SKM-1 (cell line): ENCODE data around the gene THBS3.
A peak's percentile ranks its signal among the peaks of the same experiment; 100 is the strongest.
"Not testable (repeated sequence)": the region's sequence is repeated elsewhere in the genome, so short reads cannot be mapped to it uniquely, and the experiment has no call there.

Source experiments
- DNase-seq: peaks from one replicate; lab custom pipeline; 2025; ENCODE audit not compliant: unreplicated experiment; lab: John Stamatoyannopoulos, UW

THBS3 gene

DNA sequence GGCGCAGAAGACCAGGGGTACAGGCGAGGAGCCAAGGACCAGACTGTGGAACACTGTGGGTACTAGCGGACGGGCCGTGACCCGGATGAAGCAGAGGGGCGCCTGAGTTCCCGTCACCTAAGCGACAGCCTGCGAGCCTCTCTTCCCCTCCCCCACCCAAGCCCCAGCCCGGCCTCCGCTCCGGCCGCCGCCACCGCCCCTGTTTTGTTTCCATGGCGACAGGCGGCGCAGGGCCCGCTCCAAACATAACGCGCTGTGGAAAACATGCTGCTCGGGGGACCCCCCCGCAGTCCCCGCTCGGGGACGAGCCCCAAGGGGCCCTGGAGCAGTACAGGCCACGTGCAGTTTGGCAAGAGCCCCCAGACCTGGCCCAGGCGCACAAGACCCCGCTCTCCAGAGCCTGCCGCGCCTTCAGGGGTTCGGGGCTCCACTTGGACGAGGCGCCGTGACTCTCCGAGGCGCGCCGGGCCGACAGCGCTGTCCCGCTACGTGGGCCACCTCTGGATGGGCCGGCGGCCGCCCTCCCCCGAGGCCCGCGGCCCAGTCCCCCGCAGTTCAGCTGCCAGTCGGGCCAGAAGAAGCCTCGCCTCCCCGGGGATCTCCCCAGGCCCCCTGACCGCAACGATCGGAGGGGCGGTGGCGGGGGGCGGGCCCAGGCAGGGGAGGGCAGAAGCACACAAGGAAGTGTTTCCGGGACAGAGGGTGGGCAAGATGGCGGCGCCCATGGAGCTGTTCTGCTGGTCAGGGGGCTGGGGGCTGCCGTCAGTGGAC is 1.0 kb upstream of the THBS3 start, which contains the start of gene MTX1:
MTX1 (plus strand) TSS at position 155 of the 771 bp plus-strand sequence; CDS start at position 265, 110 bp downstream.
- peak; percentile 71 for DNase-seq

GRCh38 chr1:155206891-155207805 is 549 bp downstream of the THBS3 start:
- peak; percentile 77 for DNase-seq

DNA sequence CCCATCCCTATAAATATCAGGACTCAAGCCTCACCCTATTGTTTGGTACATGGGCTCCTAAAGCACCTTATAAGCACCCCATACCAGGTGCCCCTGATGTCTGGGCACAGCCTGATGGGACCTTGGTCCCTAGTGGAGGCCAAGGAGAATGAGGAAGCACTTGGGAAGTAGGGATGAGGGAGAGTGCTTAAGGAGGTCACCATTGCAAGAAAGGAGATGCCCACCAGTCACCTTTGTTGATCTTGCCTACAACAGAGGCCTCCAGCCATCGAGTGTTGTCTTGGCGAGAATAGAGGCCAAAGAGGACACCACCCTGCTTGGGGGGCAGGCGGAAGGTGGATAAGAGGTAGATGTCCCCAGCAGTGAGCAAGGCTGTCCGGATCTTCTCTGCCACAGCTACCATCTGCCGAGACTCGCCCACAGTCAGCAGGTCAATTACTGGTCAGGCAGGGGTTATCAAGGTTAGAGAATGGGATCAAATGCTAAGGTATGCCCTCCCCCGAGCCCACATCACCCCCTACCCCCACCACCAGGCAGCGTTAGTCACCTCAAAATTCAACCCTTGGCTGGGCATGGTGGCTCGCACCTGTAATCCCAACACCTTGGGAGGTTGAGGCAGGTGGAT is 1.6 kb downstream of the THBS3 start:
- no peak for DNase-seq

- DNase-seq = no peak
Observed at GRCh38 chr1:155205035-155205434, 2.7 kb downstream of the THBS3 start.

DNA sequence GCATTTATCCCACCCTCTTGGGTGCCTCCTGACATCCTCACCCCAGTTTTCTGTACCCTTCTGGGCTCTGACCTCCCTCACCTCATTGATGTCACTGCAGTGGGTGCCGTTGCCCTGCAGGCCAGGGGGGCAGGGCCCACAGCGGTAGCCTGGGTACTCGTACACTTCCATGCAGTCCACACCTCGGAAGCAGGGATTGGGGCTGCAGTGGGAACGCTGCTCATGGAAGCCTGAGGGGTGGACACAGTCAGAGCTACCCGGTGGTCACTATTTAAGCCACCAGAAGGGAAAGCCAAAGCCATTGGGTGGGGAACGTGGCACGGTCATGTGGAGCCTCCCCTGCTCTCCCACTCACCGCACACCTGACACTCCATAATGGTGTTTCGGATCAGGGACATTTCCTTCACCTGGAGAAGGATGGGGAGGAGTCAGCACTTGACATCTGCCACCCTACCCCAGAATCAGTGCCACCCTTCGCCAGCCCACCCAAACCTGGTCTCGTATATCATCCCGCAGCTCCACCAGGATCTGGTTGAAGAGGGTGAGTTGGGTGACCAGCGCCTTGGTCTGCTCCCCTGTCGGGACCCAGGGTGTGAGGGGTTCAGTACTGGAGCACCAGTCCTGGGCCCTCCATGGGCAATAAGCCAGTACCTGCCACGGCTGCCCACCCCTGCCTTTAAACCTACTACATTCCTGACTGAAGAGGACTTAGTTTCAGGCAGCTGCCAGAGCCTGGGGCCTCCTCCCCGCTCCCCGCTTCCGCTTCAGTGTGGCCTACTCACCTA is 4.8 kb downstream of the THBS3 start:
- DNase-seq = no peak

GRCh38 chr1:155202198-155202597 is 5.5 kb downstream of the THBS3 start:
- DNase-seq = no peak

- no peak for DNase-seq
Observed at GRCh38 chr1:155200920-155201319, 6.8 kb downstream of the THBS3 start.

DNA sequence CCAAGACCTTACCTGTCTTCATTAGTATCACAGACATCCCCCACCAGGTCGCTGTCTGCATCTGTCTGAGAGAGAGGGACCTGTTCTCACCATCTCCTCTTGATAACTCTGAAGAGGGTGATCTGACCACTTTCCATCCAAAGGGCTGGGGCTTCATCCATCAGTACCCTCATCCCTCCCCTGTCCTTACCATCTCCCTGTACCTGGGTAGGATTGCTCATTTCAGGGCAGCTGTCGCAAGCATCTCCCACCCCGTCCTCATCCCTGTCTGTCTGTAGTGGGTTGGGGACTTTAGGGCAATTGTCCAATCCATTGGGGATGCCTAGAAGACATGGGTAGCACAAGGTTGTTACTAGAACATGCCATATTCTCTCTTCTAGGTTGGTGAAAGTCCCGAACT is 7.9 kb downstream of the THBS3 start:
- DNase-seq = no peak

DNA sequence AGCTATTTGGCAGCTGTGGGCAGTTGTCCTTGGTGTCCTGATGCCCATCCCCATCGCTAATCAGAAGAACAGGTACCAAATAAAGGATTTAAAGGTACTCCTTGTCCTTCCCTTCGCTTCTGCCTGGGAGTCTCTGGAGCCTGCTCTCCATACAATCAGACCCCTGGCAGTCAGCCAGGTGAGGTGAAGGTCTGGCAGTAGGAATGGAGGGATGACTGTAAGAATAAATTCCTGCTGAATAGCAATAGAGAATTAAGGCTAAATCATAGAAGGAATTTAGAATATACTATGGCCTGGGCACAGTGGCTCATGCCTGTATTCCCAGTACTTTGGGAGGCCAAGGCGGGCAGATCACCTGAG is 9.2 kb downstream of the THBS3 start:
- no peak for DNase-seq

DNA sequence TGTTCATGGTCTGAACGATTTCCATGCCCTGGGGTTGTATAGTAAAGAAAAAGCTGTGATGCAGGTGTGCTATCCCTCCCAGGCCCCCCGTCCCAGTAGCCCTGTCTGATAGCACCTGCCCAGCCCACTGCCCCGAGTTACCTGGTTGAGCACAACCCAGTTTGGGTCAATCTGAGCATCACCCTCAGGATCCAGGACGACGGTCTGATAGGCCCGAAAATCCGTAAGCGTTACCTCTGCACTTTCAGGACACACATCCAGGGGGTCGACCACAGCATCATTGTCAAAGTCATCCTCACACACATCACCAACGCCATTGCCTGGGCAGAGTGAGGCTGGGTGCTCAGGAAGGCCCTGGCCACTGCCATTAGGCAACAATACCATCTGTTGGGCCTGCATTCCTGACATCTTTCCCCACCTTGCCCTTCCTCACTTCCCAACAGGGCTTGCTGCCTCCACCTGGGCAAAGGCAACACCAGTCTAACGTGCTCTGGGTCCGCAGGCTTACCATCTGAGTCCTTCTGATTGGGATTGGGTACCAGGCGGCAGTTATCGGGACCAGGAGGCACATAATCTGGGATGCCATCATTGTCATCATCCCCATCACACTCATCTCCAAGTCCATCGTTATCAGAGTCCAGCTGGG is 9.7 kb downstream of the THBS3 start:
- no peak for DNase-seq

DNA sequence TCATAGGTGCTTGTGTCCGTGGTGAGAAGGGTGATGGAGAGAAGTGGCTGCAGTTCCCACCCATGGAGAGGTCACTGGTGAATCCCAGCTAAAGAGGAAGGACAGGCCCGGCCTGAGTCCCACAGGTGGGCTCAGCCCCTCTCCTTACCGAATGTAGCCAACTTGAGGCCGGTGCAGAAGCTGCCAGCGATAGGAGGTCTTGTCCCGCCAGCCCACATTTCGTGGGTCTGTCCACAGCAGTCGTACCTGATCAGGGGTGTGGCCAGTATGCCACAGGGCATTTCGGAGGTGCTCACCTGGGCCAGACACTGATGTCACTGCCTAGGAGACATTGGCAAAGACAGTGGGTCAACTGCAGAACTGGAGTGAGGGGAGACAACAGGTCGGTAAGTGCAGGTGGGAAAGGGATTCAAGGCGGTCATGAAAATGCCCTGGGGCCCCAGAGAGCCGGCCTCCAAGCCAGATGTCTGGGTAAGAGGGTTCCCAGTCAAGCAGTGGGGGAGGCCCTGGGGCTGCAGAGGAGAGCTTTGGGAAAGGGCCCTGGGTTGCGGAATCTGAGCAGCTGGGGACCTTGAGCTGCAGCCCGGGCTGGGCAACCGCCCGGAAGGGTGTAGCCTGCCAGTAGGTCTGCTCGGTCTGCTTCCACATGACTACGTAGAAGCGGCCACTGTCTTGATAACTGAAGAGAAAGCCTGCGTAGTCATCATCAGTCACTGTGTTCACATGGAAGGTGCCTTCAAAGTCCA is 10.6 kb downstream of the THBS3 start:
- no peak for DNase-seq

DNA sequence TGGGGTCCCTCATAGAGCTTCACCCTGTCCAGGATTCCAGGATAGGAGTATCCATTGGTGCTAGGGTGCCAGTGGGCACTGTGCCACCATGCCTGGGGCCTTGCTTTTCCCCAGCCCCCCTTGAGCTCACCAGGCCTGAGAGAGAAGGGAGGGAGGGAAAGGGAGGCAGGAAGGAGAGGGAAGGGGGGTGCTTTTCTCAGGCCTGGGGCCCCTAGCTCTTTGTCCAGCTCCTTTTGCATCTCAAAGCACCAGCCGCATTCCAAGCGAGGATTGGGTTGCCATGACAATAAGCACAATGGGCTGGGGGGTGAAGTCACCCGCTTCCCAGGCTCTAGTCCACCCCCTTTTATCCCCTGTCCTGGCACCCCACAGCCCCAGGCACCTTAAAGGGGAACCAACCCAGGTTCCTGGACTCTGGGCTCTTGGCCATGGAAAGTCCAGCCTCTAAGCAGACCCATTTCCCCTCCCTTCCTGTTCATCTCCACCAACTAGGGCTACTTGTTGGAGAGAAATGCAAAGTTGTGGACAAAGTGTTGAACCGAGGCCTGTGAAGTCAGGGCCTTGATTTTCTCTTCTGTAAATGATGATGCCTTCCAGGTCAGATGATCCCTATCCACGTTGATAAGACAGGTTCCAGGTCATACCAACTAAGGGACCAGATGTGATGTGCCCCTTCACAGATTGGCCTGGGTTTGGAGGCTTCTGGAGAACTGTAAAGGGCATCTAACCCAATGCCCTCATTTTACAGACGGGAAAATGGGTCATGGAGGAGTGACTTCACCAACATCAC is 11.4 kb downstream of the THBS3 start:
- DNase-seq = no peak

DNA sequence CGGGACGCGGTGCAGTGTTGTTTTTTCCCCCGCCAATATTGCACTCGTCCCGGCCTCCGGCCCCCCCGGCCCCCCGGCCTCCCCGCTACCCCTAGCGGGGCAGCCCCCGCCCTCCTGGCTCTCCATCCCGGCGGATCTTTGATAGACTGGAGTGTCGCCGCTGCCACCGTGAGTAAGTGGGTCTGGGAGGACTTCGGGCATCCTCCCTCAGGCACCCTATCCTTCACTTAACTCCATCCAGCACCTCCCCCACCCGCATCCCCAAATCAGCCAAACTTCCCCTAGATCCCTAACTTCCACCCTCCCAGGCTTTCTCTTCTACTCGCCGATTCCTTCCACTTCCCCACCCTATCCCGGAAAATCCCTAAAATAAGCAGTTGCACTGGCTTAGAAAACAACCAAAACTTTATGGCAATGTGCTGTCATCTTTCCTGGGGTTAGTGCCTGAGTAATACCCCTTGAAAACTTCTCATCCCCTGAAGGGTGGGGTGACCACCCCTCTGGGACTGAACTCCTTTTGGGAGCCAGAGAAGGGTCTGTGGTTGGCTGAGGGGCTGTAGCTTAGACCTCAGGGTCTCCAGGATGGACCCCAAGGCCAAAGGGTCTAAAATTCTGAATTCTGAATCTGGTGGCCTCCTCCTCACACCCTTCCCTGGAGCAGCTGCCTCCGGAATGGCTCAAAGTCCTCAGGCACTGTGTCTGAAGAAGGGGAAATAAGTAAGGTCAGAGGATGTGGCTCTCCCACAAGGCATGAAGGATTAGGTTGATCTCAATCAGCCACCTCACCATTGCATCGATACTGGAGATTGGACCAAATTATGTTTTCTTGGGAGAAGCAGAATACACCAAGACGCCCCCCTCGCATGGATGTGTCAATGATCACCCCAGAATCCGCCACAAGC is 12.2 kb downstream of the THBS3 start:
- DNase-seq = no peak

DNA sequence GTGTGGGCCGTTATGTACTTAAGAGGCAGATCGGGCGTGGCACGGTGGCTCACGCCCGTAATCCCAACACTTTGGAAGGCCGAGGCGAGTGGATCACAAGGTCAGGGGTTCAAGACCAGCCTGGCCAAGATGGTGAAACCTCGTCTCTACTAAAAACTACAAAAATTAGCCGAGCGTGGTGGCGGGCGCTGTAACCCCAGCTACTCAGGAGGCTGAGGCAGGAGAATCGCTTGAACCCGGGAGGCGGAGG is 13.8 kb downstream of the THBS3 start:
- not testable (repeated sequence) for DNase-seq

DNA sequence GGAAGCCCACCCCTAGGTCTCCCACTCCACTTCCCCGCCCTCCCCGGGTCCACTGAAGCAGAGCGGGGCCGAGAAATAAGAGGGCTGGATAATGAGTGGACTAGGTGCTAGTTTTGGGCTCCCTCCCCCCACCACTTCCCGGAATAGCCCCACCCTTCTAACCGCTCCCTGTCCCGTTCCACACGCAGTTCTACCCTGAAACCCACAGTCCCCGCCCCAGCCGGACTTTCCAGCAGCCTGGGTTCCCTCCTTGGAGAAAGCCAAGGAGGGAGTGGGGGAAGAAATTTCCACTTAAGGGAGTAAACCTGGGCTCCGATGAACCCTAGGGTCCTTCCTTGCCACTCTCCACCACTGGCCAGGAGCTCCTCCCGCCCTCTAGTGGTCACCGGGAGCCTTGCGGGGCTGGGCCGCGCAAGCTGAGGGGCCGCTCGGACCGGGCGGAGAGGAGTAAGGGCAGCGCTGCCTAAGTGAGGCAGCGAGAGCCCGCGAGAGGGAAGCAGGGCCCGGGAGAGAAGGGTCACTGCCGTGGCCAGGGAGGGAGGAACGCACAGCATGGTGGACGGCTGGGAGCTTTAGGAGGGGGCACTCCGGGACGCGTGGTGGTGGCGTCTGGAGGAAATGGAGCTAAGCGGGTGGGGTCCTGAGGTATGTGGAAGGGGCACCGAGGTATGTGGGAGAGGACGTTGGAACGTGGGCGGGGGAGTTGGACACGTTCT is 14.3 kb downstream of the THBS3 start:
- DNase-seq = peak; percentile 94

- DNase-seq = no peak
Observed at GRCh38 chr1:155192346-155193274, 15.1 kb downstream of the THBS3 start.
